GM19452 (cell line): Measurements from ENCODE around the gene MORN5.

Experiments used
- ATAC-seq: cut with Tn5 transposase; IDR thresholded peaks from one replicate; pipeline ENCODE4 v1.9.1; 2021; ENCODE audit not compliant: unreplicated experiment

MORN5 gene

GRCh38 chr9:122143296-122143695 is 16.4 kb upstream of the MORN5 start:
- no peak for ATAC-seq

- ATAC-seq = no peak
Observed at GRCh38 chr9:122143876-122144405, 15.8 kb upstream of the MORN5 start.

- no peak for ATAC-seq
Observed at GRCh38 chr9:122144836-122145591, 14.7 kb upstream of the MORN5 start.

DNA sequence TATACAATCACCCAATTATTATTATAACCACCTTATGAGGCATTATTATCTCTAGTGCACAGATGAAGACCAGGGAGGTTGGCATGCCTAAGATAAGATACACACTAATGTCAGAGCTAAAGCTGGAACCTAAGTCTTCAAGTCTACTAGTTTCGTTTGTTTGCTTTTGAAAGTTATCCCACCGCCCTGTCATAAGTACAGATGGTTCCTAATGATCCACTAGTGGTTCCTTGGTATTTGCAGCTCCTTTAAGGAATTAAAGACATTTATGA is 14.2 kb upstream of the MORN5 start:
- ATAC-seq = no peak

DNA sequence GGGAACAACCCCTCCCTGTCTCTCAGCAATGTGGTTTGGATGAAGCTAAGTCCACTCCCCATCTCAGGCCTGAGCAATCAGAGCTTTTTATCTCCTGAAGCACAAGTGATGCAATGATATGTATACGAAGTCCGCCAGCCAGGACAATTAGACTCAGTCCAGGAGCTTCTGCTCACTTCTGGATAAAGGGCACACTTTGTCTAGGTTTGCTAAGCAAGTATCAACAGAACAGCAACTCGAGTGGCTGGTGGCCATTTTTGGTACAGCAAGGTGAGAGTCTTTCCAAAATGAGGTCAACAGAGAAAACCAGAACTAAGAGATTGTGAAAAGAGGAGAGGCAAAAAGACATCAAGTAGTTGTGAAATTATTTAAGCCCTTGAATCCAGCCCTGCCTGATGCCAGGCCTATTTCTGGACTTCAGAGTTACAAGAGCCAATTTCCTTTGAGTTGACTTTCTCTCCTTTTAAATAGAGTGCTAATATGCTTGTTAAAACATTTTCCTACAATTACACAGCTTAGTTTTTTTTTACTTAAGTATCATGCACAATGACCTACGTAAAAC is 8.4 kb upstream of the MORN5 start:
- ATAC-seq = no peak

GRCh38 chr9:122155796-122156195 is 3.9 kb upstream of the MORN5 start:
- ATAC-seq = no peak

GRCh38 chr9:122158202-122158601 is 1.5 kb upstream of the MORN5 start:
- no peak for ATAC-seq

- ATAC-seq = peak; percentile 4
Observed at GRCh38 chr9:122159925-122160246, 178 bp downstream of the MORN5 start.

- no peak for ATAC-seq
Observed at GRCh38 chr9:122162415-122162814, 2.7 kb downstream of the MORN5 start.

GRCh38 chr9:122164286-122164685 is 4.6 kb downstream of the MORN5 start:
- no peak for ATAC-seq

GRCh38 chr9:122168356-122168755 is 8.6 kb downstream of the MORN5 start:
- no peak for ATAC-seq

- no peak for ATAC-seq
Observed at GRCh38 chr9:122172131-122172530, 12.4 kb downstream of the MORN5 start.

DNA sequence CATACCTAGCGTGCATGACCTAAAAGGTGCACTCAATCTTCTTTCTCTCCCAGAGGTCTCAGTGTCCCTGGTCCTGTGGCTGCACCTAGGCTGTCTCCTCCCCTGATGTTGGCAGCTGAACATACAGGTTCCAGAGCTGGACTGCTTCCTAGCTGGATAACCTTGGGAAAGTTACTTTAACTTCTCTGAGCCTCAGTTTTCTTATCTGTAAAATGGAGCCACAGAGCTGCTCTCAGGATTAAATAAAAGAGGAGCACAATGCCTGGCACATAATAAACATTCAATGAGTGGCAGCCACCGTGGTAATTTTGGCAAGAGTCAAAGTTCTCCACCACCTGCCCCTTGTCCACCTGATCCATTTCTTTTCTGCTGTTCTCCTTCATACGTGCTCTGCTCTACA is 14.0 kb downstream of the MORN5 start:
- no peak for ATAC-seq

DNA sequence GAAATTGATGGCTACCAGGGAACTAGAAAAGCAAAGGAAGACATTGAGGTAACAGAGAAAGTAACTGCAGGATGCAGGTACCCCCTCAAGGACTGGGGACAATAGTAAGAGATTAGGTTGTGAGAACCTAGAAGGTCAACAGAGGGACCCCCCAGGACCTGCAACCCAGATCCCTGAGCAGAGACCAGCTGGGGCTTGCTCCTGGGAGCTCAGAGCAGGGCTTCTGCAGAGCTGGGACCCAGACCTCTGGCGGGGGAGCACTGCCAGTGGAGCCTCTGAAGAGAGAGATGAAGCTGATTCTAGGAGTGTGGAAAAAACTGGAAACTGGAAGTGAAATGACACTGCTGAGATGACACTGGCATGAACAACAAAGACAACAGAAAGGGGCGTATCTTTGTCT is 17.2 kb downstream of the MORN5 start:
- no peak for ATAC-seq

GRCh38 chr9:122179054-122179689 is 19.5 kb downstream of the MORN5 start:
- ATAC-seq = no peak

- no peak for ATAC-seq
Observed at GRCh38 chr9:122179690-122180074, 20.0 kb downstream of the MORN5 start.

GRCh38 chr9:122180633-122181032 is 20.9 kb downstream of the MORN5 start:
- no peak for ATAC-seq

DNA sequence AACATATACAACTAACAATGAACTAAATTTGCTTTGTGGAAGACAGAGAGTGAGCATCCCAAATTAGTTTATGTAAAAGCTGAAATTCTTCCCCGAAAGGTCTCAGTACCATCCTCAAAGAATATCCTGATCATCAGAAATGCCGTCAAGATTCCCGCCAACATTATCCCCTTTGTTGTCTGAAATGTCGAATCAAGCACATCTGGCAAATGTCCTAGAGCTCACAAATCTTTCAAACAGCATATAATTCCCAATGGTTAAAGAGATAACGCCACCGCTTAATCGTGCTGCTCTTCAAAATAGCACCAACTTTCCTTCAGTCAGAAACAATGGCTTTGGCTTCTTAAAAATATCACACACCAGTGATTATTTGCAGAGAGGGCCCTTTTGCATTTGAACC is 23.8 kb downstream of the MORN5 start:
- ATAC-seq = no peak

GRCh38 chr9:122184551-122184950 is 24.8 kb downstream of the MORN5 start:
- no peak for ATAC-seq

DNA sequence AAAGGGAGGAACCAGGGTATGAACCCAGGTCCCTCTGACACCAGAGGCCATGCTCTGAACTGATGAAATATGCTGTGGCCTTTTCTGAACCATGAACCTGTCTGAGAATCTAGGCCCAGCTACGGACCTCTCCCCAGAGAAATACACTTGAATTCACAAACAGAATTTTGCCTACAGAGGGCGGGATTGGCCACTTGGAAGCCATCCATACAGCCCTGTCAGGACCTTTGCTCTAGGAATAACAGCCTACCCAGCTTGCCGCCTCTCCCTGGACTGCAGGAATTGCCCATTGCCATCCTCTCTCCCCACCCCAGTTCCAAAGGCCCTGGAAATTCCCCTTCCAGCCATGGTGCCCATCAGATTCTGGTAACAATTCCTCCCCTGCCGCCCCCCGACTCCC is 26.6 kb downstream of the MORN5 start:
- no peak for ATAC-seq

DNA sequence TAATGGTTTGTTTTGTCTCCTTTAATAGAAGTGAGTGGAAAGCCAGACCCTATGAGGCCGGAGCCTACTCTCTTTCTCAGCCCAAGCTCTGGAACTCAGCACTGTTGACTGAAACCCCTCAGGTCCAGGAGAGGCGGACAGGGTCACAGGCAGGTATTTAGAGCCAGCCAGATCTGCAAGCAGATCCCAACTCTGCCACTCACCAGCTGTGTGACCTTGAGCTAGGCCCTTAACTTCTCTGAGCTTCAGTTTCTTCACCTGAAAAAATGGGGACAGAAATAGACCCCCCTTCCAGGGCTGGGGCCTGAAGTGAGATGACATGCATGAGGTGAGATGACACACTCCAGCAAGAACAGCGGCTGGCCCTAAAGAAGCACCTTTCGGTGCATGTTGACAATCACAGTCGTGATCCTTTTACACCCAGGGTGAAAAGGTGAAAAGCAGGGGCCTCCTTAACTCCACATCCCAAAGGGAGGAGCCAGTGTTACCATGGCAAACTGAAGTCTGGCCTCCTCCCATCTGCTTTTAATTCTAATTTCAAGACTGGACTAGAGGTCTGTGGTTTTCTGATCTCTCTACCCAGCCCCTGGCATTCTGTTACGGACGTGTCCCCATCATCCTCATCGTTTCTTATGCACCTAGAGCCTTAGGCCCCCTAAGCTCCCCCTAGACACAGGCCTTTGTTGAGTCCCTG is 27.2 kb downstream of the MORN5 start:
- ATAC-seq = no peak

- no peak for ATAC-seq
Observed at GRCh38 chr9:122188369-122188768, 28.7 kb downstream of the MORN5 start.
